ENCODE measurements around the gene RPL31. TPM values are rescaled to one million over a fixed set of nuclear protein-coding genes. Genes with fewer than 3 reads are reported as not detected.

The RPL31 gene
- total RNA-seq, 4 donors from 2014 or later: 258 to 1,056 (median 762) TPM

DNA sequence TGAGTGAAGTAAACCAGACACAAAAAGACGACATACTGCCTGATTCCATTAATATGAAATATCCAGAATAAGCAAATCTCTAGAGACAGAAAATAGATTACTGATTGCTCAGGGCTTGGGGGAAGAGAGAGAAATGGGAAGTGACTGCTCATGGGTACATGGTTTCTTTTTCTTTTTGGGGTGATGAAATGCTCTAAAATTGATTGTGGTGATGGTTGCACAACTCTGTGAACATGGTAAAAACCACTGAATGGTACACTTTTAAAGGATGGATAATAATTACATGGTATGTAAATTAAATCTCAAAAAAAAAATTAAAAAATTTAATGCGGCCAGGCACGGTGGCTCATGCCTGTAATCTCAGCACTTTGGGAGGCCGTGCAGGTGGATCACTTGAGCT lies 39.3 kb downstream of the RPL31 start:
- TF ChIP-seq CTCF (IDR thresholded peaks at IDR 0.05) (no peak), POLR2AphosphoS5 (IDR thresholded peaks at IDR 0.05) (no peak), EP300 (IDR thresholded peaks at IDR 0.05; ENCODE audit: low read depth) (no peak), POLR2A (IDR thresholded peaks at IDR 0.05) (no peak)
- WGBS, 2 donors (ENCODE audit: low coverage in 1 of 2): 82 to 91% methylated on average over 4 of the region's 4 CpGs
- no peak overlapping the region for H3K4me3 ChIP-seq
- H3K9me3 ChIP-seq: no peaks in the 10 kb centered on the region
- no peaks in the 10 kb centered on the region for H3K4me1 ChIP-seq
- in situ Hi-C loops (cut with MboI; ENCODE audit: low pct_ligation_motif_present in 1 of 4, low pct_unique_long_range_greater_than_20kb in 1 of 4, low sequenced_read_pairs in 3 of 4) (no loop called here), intact Hi-C loops (cut with DNase I; ENCODE audit: low total_unique reads) (no loop called here)
- no peak for DNase-seq
- no peaks in the 10 kb centered on the region for H3K27me3 ChIP-seq
- no peak overlapping the region for H3K27ac ChIP-seq
- H3K36me3 ChIP-seq: no peaks in the 10 kb centered on the region

- TF ChIP-seq EP300 (IDR thresholded peaks at IDR 0.05; ENCODE audit: low read depth) (no peak), POLR2AphosphoS5 (IDR thresholded peaks at IDR 0.05) (no peak), CTCF (IDR thresholded peaks at IDR 0.05) (no peak), POLR2A (IDR thresholded peaks at IDR 0.05) (no peak)
- Histone ChIP-seq H3K4me3 (no peak overlapping the region), H3K4me1 (no peaks in the 10 kb centered on the region), H3K36me3 (peaks cover 0 to 4% (median 0%) of the 10 kb centered on the region in 4 donors), H3K9me3 (no peaks in the 10 kb centered on the region), H3K27me3 (no peaks in the 10 kb centered on the region), H3K27ac (no peak overlapping the region)
- DNase-seq: no peak
- intact Hi-C loops (cut with DNase I; ENCODE audit: low total_unique reads) (no loop called here), in situ Hi-C loops (cut with MboI; ENCODE audit: low pct_ligation_motif_present in 1 of 4, low pct_unique_long_range_greater_than_20kb in 1 of 4, low sequenced_read_pairs in 3 of 4) (no loop called here)
- 99% methylated on average over 10 of the region's 10 CpGs; no CpG with 5 or more reads in 1 of the 2 donors for WGBS, 2 donors (ENCODE audit: low coverage in 1 of 2)
These were observed 43.2 kb downstream of the RPL31 start for GRCh38 chr2:101045330-101045729.

DNA sequence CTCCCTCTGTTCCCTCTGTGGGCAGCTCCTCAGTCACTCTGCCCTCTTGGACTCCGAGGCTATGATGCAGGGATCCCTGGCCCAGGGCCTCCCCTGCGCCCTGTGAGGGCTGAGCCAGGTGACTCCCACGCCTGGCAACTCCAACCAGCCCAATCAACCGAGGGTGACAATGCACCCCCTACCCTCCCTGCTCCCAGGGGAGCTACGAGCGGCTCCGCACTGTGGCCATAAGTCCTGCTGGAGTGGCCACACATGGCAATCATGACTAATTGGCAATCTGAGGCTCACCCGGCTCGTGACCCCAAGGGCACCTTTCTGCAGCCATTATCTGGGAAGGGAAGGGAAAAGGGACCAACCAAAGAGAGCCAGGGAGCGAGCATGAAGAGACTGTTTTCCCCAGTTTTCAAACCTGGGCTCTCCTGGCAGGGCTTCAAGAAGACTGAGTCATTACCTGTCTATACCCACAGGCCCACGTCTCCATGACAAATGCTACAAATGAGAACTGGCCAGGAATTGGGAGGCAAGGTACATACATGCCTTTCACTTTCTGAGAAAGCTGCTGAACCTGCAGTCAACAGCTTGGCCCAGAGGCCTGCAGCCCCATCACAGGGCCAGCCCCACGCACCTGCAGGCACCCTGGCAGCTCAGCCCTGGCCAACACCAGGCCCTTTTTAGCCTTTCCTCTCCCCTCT lies 45.1 kb downstream of the RPL31 start:
- Histone ChIP-seq H3K27me3 (no peaks in the 10 kb centered on the region), H3K4me3 (no peak overlapping the region), H3K36me3 (peaks cover 0 to 4% (median 0%) of the 10 kb centered on the region in 4 donors), H3K4me1 (no peaks in the 10 kb centered on the region), H3K9me3 (no peaks in the 10 kb centered on the region), H3K27ac (no peak overlapping the region)
- TF ChIP-seq POLR2A (IDR thresholded peaks at IDR 0.05): no peak
- TF ChIP-seq CTCF (IDR thresholded peaks at IDR 0.05): no peak
- TF ChIP-seq POLR2AphosphoS5 (IDR thresholded peaks at IDR 0.05): no peak
- TF ChIP-seq EP300 (IDR thresholded peaks at IDR 0.05; ENCODE audit: low read depth): no peak
- whole genome bisulfite sequencing, 2 donors (ENCODE audit: low coverage in 1 of 2): 81% methylated on average over 12 of the region's 12 CpGs; no CpG with 5 or more reads in 1 of the 2 donors
- DNase-seq: no peak
- in situ Hi-C loops (cut with MboI; ENCODE audit: low pct_ligation_motif_present in 1 of 4, low pct_unique_long_range_greater_than_20kb in 1 of 4, low sequenced_read_pairs in 3 of 4) (no loop called here), intact Hi-C loops (cut with DNase I; ENCODE audit: low total_unique reads) (no loop called here)

GRCh38 chr2:101047774-101048173 lies 45.7 kb downstream of the RPL31 start:
- no peak overlapping the region for H3K4me3 ChIP-seq
- H3K27ac ChIP-seq: no peak overlapping the region
- intact Hi-C loops (cut with DNase I; ENCODE audit: low total_unique reads) (no loop called here), in situ Hi-C loops (cut with MboI; ENCODE audit: low pct_ligation_motif_present in 1 of 4, low pct_unique_long_range_greater_than_20kb in 1 of 4, low sequenced_read_pairs in 3 of 4) (no loop called here)
- WGBS, 2 donors (ENCODE audit: low coverage in 1 of 2): 83 to 88% methylated on average over 1 to 6 of the region's 6 CpGs
- TF ChIP-seq CTCF (IDR thresholded peaks at IDR 0.05): no peak
- TF ChIP-seq EP300 (IDR thresholded peaks at IDR 0.05; ENCODE audit: low read depth): no peak
- no peak for TF ChIP-seq POLR2A (IDR thresholded peaks at IDR 0.05)
- H3K27me3 ChIP-seq: no peaks in the 10 kb centered on the region
- no peak for DNase-seq
- H3K9me3 ChIP-seq: no peaks in the 10 kb centered on the region
- H3K4me1 ChIP-seq: no peaks in the 10 kb centered on the region
- H3K36me3 ChIP-seq: peaks cover 0 to 4% (median 0%) of the 10 kb centered on the region in 4 donors

Data from transverse colon (tissue), 4 donors.